ENCODE measurements around the gene OAS2.

The OAS2 gene

GRCh38 chr12:113027726-113028125 lies 49.4 kb downstream of the OAS2 start:
- no peak for DNase-seq

DNA sequence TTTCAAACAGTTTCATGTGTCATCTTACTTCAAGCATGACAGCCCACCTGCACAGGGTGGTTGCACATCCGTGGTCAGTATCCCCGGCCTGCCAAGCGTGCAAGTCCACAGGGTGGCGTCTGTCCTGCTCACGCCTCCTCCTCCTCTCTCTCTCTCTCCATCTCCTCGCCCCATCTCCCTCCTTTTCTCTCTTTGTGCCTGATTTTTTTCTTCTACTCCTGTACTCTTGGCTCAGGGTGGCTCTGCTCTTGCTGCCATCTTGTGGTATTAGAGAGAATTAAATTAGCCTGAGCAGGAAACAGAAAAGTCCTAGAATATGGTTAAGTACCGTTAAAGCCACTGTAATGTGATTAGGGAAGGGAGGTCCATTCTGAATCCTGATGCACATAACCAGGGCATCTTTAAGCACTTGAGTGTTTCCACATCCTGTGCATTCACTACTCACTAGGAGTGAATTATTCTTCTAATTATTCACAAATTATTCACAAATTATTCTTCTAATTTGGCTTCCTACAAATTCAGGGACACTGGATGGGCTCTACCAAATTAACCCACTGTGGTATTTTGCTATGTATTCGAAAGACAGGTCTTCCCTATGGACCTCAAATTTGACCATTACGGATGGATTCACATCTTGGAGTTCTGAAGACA lies 52.7 kb downstream of the OAS2 start:
- DNase-seq, result peak; percentile 55

DNA sequence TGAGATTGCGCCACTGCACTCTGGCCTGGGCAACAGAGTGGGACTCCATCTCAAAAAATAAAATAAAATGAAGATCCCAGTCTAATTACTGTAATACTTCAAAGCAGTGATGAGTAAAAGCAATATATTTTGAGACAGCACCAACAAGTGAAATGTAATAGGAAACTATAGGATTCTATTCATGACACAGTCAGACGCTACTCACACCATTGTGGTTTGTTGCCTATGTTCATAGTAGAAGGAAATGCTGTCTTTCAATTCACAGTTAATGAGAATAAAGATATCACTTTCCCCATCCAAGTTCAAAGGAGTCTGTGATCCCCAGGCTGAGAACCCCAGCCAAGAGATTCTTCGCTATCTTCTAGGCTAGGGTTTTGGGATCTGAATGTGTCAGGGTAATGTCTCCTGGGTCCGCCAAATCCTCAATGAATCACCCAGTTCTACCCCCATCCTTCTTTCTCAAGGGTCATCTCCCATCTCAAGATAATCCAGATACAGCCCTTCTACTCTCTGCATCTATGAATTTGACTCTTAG lies 61.7 kb downstream of the OAS2 start:
- DNase-seq, result no peak

GRCh38 chr12:113040722-113041171 lies 62.4 kb downstream of the OAS2 start:
- DNase-seq, result no peak

- no peak for DNase-seq
These were observed 63.2 kb downstream of the OAS2 start for GRCh38 chr12:113041560-113041959.

DNA sequence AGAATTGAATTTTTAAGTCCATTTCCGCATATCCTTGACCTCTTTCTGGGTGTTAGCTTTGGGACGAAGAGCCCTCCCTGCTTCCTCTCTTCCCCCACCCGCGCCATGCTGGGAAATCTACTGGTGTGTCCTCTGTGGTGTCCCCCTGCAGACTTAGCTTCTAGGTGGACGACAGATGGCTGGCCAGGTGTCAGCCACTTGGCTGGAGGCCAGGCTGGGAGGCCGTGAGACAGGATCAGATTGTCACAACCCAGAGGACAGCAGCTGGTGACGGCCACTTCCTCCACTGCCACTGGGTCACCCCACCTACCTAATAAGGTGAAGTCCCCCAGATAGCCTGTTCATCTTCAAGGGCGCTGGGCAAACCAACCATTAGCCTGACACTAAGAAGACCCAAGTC lies 64.9 kb downstream of the OAS2 start:
- no peak for DNase-seq

DNA sequence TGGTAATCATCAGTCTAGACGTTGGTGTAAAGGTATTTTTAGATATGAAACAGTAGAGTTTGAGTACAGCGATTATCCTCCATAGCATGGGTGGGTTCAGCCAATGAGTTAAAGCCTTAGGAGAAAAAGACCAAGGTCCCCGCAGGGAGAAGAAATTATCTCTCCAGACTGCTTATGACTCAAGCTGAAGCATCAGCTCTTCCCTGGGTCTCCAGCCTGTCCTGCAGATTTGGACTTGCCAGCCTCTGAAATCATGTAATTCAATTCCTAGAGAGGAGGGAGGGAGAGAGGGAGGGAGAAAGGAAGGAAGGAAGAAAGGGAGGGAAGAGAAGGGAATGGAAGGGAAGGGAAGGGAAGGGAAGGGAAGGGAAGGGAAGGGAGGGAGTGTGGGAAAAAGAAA lies 66.2 kb downstream of the OAS2 start:
- DNase-seq, result no peak

- DNase-seq, result peak; percentile 90
These were observed 70.4 kb downstream of the OAS2 start for GRCh38 chr12:113048716-113049127.

GRCh38 chr12:113049976-113050742 lies 71.8 kb downstream of the OAS2 start:
- peak; percentile 48 for DNase-seq

GRCh38 chr12:113050795-113051194 lies 72.5 kb downstream of the OAS2 start:
- no peak for DNase-seq

- DNase-seq, result no peak
These were observed 73.4 kb downstream of the OAS2 start for GRCh38 chr12:113051759-113052158.

- DNase-seq, result no peak
These were observed 74.0 kb downstream of the OAS2 start for GRCh38 chr12:113052326-113052725.

DNA sequence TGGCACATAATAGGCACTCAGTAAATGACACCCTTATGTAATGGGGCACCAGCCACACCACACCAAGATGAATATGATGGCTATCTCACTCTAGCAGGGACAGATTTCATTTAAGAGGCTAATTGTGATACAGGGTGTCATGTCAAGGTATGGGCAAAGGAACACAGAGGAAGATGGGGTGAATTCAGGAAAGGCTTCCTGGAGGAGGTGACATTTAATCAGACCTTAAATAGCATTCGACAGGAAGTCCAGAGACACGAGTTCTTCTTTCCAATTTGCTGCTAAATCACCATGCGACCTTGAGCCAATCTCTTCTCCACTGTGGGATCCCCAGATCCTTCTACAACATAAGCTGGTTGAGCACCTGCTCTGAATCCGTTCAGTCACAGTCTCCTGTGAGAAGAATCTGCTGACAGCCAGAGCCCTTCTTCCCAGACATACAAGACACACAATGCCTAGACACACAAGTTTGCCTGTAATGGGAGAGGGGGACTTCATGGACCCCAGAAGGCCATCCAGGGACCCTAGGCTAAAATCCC lies 76.7 kb downstream of the OAS2 start:
- no peak for DNase-seq

DNA sequence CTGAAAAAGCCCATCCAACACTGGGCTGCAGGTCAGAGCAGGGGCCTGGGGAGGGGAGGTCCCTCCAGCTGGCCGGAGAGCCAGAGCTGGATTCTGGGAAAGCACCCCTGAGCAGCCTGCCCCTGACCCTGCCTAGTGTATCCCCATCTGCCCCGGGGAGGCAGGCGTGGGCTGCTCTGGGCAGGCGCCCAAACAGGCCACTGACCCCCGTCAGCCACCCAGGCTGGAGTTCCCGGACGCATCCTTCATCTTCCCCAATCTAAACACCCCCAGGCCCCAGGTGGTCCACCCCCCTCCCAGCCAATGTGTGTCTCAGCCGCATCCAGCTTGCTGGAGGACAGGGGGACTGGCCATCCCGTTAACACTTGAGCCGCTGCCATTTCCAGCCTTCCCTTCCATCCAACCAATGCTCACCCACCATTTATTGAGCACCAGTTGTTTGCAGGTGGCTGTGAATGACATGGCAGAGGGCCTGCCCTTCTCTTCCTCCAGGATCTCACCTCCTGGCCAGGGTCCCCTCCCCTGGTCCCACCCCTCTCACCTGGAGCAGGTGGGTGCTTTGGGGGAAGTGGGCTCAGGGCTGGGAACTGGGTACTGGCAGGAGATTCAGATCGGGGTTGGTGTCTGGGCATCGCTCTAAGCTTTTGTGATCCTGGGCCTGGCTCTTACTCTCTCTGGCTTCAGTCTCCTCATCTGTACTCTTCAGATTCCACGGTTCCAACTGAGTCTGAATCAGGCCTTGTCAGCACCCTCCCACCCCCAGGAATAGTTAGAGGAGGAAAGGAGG lies 77.5 kb downstream of the OAS2 start:
- no peak for DNase-seq

- DNase-seq, result no peak
These were observed 78.0 kb downstream of the OAS2 start for GRCh38 chr12:113056381-113056630.

GRCh38 chr12:113056631-113057488 lies 78.5 kb downstream of the OAS2 start, which contains the start of gene DTX1:
TSS of gene DTX1 (plus strand) at chr12:113056730. CDS start at chr12:113058193, 1,463 bp downstream.
- no peak for DNase-seq

GRCh38 chr12:113057565-113058485 lies 79.5 kb downstream of the OAS2 start:
- DNase-seq, result no peak

DNA sequence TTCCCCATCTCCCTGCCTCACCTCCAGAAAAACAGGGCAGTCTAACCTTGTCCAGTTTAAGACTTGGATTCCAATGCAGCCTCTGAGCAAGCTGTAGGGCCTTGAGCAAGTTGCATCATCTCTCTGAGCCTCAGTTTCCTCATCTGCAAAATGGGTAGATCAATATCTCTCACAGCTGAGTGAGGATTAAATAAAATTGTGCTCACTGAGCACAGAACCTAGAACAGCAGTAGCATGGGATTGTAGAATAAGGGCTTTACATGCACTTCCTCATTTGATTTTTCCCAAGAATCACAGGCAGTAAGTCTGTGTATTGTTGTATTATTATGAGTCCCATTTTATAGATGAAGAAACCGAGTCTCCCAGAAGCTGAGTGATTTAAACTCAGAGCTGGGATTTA lies 80.2 kb downstream of the OAS2 start:
- no peak for DNase-seq

DNA sequence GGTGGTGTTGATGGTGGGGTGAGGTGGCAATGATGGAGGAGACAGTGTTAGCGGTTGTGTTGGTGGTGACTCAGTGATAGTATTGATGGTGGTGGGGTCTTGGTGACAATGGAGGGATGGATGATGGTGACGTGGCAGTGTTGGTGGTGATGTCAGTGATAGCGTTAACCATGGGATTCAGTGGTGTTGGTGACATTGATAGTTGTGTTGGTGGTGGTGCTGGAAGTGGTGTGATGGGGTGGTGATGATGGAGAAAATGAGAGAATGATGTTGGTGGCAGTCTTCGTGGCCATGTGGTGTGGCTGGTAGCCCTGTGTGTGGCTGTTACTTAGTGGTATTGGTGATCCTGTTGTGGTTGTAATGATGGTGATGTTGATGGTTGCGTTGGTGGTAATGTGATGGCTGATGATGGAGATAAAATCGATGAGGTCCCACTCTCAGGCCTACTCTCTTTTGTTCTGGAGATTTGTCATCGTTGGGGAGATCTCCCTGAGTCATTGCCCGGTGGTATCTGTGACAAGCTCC lies 80.8 kb downstream of the OAS2 start:
- no peak for DNase-seq

GRCh38 chr12:113060336-113060960 lies 82.1 kb downstream of the OAS2 start:
- DNase-seq, result no peak
